ENCODE results near the gene PARP4.
"Not testable (repeated sequence)": the region's sequence is repeated elsewhere in the genome, so short reads cannot be mapped to it uniquely, and the experiment has no call there.

Gene PARP4

GRCh38 chr13:24512197-24512907 lies at the start of gene PARP4:
Gene PARP4 (minus strand): TSS chr13:24512778. CDS start chr13:24503776, 9,002 bp downstream.
- peak within 1 kb of the TSS; percentile 91 for H3K4me3 ChIP-seq (ENCODE audit: low read depth, low read length)

GRCh38 chr13:24560579-24561187 lies 48.1 kb upstream of the PARP4 start:
- H3K4me3 ChIP-seq (ENCODE audit: low read depth, low read length); DNase-seq (ENCODE audit: low read depth): not testable (repeated sequence)

More at GRCh38 chr13:24512197-24512907, at the start of gene PARP4:
- no peak for TF ChIP-seq CTCF (conservative IDR thresholded peaks at IDR 0.05; ENCODE audit: low read depth, low read length)
- peak; percentile 81 for DNase-seq (ENCODE audit: low read depth)

- DNase-seq (ENCODE audit: low read depth); H3K4me3 ChIP-seq (ENCODE audit: low read depth, low read length): not testable (repeated sequence)
These were observed 47.0 kb upstream of the PARP4 start for GRCh38 chr13:24559431-24560218.

- TF ChIP-seq CTCF (conservative IDR thresholded peaks at IDR 0.05; ENCODE audit: low read depth, low read length), result no peak
- H3K4me3 ChIP-seq (ENCODE audit: low read depth, low read length), result no peak overlapping the region
- DNase-seq (ENCODE audit: low read depth), result peak; percentile 5
These were observed 44.5 kb upstream of the PARP4 start for GRCh38 chr13:24557081-24557480.

GRCh38 chr13:24553892-24554291 lies 41.3 kb upstream of the PARP4 start:
- H3K4me3 ChIP-seq (ENCODE audit: low read depth, low read length); DNase-seq (ENCODE audit: low read depth): not testable (repeated sequence)

- H3K4me3 ChIP-seq (ENCODE audit: low read depth, low read length), result peak overlapping the region; percentile 53
- DNase-seq (ENCODE audit: low read depth), result peak; percentile 10
These were observed 29.1 kb upstream of the PARP4 start for GRCh38 chr13:24541476-24542352.

- H3K4me3 ChIP-seq (ENCODE audit: low read depth, low read length), result peak overlapping the region; percentile 53
- no peak for DNase-seq (ENCODE audit: low read depth)
- TF ChIP-seq CTCF (conservative IDR thresholded peaks at IDR 0.05; ENCODE audit: low read depth, low read length), result no peak
These were observed 28.5 kb upstream of the PARP4 start for GRCh38 chr13:24541127-24541475.

GRCh38 chr13:24540236-24541126 lies 27.9 kb upstream of the PARP4 start:
- peak; percentile 29 for DNase-seq (ENCODE audit: low read depth)
- peak; percentile 56 for TF ChIP-seq CTCF (conservative IDR thresholded peaks at IDR 0.05; ENCODE audit: low read depth, low read length)
- H3K4me3 ChIP-seq (ENCODE audit: low read depth, low read length), result no peak overlapping the region

Data from choroid plexus epithelial cell (primary cell).